HG03139 (cell line): ENCODE data around the gene STK10.
"Not testable (repeated sequence)": the region's sequence is repeated elsewhere in the genome, so short reads cannot be mapped to it uniquely, and the experiment has no call there.

Experiments used
- ATAC-seq: cut with Tn5 transposase; IDR thresholded peaks from one replicate; pipeline ENCODE4 v1.9.1; 2021; ENCODE audit not compliant: unreplicated experiment

The STK10 gene

GRCh38 chr5:172029876-172030275 lies 158.1 kb downstream of the STK10 start:
- no peak for ATAC-seq

- ATAC-seq: no peak
Observed at GRCh38 chr5:172028167-172028566, 159.9 kb downstream of the STK10 start.

DNA sequence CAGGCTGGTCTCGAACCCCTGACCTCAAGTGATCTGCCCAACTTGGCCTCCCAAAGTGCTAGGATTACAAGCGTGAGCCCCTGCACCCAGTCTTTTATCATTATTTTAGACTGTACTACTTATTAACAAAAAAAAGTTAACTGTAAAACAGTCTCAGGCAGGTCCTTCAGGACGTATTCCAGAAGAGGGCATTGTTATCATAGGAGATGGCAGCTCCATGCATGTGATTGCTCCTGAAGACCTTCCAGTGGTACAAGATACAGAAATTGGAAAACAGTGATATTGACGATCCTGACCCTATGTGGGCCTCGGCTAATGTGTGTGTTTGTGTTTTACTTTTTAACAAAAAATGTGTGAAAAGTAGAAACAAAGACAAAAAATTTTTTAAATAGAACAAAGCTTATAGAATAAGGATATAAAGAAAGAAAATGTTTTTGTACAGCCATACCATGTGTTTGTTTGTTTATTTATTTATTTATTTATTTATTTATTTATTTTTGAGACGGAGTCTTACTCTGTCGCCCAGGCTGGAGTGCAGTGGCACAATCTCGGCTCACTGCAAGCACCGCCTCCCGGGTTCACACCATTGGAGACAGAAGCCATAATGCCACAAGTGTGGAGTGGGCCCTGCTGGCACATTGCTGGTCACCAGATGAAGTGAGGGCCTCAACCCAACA lies 167.8 kb downstream of the STK10 start:
- ATAC-seq: not testable (repeated sequence)

GRCh38 chr5:172015346-172015745 lies 172.7 kb downstream of the STK10 start:
- ATAC-seq: no peak

- ATAC-seq: no peak
Observed at GRCh38 chr5:172010278-172010677, 177.7 kb downstream of the STK10 start.

GRCh38 chr5:172009536-172010270 lies 178.3 kb downstream of the STK10 start:
- no peak for ATAC-seq

- ATAC-seq: no peak
Observed at GRCh38 chr5:172008689-172009141, 179.3 kb downstream of the STK10 start.

DNA sequence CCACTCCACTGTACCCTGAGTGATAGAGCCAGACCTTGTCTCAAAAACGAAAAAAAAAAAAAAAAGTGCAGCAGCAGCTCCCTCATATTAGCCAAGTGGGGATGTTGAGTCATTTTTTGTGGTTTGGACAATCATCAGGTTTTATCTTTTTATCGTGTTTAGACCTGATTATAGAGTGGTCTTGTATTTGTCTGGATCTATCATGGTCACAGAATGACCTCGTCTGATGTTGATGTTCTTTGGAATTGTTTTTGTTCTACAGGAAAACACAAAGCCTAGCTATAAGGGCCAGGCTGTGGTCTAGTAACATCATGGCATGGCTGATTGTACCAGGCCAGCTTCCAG lies 179.9 kb downstream of the STK10 start:
- no peak for ATAC-seq

DNA sequence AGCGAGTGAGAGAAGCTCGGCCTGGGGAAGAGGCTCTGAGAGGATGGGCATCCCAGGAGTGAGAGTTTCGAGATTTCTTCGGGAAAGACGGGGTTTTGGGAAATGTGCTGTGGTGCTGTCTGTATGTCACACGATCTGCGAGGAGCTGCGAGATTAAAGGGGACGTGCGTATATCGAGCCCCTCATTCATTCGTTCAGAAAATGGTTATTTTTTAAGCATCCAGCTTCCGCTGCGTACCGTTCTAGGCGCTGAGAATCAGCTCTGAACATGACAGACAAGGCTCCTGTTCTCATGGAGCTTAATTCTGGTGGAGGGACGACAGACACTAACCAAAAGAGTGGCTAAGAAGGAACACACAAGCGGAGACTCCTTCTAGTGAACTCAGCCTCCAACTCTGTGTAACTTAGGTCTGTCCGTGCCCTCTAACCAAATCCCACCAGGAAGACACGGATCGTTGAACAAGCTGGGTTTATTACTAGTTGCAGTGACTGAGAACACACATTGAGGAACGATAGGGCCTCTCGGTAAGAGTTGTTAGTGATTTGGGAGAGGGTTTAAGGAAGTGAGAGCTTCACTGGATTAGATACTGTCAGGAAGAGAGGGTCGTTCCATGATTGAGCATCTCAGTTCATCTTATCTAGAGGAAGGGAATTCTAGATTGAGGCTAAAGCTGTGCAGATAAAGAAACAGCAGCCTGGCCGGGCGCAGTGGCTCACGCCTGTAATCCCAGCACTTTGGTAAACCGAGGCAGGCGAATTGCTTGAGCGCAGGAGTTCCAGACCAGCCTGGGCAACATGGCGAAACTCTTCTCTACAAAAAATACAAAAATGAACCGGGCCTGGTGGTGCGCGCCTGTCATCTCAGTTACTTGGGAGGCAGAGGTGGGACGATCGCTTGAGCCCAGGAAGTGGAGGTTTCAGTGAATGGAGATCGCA lies 180.6 kb downstream of the STK10 start:
- ATAC-seq: peak; percentile 2

DNA sequence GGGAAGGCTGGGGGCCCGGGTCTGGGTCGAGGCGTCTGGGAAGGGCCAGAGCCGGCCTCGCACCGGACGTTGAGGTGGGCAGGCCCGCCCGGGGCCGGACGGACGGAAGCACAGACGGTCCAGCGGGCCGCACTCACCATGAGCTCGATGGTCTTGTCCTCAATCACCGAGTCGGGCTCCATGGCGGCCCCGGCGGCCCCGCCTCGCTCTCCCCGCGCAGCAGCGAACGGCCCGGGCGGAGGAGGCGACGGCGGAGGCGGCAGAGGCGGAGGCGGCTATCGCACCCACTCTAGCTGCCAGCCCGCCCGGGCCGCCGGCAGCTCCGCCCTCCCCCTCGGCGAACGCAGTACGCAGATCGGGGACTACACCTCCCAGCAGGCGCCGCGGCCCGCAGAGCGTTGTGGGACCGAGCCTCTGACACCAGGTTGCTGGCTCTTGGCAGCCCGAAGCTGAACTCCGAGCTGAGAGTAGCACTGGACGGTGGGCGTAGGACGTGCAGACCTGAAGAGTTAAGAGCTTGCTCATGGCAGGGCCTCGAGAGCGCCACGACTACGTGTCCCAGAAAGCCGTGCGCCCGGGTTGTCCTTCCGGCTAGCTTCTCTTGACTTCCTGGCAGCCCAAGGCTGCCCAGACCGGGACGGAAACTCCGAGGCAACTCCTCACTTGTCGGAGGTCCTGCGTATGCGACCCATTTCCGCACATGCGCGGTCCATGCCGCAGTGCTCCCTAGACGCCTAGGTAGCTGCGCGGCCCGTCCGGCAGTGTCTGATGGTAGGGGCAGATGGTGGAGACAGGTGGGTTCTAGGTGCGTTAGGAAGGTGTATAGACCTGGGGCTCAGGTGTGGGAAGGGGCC lies 181.5 kb downstream of the STK10 start, which contains the start of gene FBXW11:
Gene FBXW11 (minus strand): TSS at position 318 of the 854 bp plus-strand sequence. CDS start 136 bp downstream, at position 182.
- peak; percentile 77 for ATAC-seq

DNA sequence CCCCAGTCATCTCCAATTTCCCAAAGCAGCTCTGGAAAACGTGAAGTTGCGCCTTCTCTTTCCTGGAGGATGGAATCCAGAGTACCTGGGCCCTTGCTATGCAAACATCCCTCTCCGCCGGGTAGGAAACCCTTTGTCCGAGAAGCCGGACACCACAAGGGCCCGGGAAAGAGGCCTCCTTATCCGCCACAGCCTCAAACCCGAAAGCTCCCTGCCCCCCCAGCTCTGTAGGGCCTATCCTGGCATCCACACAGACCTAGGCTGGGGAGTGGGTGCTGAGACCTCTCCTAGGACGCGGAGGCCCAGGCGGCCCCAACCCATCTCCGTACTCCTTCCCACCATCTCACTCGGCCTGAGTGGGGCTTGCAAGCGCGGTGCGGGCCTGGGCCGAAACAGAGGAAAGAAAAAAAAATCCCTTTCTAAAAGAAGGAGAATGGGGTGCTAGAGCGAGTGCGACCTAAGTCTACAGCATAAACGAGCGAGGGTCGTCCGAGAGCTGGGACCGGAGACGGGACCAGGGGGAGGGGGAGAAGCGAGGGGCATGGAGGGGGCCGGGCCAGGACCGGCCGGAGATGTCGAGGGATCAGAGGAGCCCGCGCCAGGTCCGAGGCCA lies 182.2 kb downstream of the STK10 start:
- no peak for ATAC-seq

DNA sequence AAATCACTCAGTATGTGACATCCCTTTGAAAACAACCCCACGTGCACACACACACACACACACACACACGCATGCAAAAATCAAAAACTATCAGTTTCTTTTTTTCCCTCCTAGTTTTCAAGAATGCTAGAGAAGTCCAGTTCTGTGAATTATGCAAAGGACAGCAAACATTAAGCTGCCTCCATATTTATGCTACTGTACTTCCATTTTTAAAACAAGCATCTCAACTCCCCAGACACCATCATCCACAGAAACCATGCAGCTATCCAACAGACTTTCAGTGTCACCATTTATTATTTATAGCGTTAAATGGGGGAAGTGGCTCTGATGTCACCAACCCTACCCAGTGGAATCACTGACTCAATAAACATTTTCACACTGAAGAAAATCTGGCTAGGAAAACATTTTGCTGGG lies 183.2 kb downstream of the STK10 start:
- ATAC-seq: no peak

DNA sequence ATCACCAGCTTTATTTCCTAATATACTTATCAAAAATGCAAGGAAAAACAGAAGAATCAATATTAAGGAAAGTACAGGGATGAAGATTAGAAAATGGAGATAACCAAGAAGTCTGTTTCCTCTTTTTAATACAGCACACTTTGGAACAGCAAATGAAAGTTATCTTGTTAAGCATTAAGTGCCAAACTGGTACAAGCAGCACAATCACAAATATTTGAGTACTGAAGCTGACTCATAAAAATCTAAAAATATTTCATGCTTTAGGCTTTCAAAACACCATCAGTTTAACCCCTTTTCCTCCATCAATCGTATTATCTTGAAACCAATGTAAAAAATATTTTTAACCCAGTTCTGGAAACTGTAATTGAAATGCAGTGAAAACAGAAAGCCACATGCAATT lies 184.3 kb downstream of the STK10 start:
- ATAC-seq: no peak

DNA sequence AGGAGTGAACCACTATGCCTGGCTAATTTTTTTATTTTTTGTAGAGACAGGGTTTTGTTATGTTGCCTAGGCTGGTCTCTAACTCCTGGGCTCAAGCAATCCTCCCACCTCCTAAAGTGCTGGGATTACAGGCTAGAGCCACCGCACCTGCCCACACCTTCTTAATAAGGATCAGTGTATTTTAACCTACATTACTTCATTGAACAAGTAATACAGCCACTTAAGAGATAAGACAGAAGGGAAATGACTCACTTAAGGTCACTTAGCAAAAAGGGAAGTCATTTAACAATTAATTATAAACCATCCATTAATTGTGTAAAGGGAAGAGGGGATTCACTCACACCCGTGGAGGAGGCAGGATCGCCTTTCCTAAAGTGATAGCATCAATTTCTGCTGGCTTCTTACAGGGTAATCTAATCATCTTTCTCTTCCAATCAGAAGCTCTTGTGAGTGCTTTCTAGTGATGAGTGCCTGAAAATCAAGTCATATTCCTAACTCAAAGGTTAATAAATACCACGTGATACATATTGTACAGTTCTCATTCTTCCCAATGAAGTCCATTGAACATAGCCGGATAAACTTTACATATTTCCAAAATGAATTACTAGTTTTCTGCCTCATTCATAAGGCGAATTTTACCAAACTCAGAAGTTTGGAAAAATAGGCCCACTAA lies 185.0 kb downstream of the STK10 start:
- no peak for ATAC-seq

- ATAC-seq: no peak
Observed at GRCh38 chr5:172002310-172002709, 185.7 kb downstream of the STK10 start.

DNA sequence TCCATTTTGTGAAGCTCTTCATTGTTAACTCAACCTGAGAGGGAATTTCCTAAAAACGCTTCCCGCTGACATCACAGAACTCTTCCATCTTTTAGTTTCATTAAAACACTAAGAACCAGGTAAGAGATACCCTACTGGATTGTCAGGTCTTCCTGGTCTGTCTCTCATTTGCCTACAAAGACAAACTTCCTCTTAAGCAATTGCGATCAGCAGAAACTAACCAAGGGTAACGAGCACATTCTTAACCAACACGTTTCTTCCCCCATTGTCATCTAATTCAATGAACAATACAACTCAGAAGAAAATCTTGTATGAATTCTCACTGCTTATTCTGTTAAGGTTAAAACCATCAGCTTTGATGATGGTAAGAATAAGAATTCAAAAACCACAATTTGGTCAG lies 188.1 kb downstream of the STK10 start:
- ATAC-seq: peak; percentile 60

DNA sequence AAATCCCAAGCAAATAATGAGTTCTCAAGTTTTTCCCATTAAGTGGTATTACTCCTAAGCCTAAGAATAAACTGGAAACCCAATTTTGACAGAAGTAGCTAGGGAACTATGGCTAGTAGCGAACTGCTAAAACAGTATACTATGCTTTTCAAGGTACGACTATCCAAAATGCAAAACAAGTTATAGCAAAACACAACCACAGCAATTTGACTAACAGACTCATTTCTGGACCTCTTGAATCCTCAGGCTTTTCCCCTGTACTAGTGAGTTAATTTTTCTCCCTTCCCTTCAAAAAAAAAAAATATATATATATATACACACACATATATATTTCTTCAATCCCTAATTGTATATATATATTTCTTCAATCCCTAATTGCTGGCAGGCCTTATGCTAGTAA lies 188.9 kb downstream of the STK10 start:
- ATAC-seq: no peak

GRCh38 chr5:171997011-171997410 lies 191.0 kb downstream of the STK10 start:
- no peak for ATAC-seq

DNA sequence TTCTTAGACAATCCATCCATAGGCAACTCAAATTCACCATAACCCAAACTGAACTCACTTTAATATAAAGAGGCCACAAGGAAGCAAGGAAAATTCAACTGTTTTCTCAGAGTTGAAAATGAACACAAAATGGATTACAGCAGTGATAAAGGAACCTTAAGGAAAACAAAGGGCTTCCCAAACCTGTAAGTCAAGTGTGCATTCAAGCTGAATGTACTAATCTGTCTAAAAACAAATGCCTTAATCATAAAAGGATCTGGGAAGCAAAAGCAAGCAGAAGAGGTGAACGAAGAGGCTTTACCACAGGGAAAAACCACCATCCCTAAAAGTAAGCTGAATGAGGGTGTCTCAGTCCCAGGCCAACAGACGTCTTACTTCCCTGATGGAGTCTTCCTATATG lies 195.2 kb downstream of the STK10 start:
- no peak for ATAC-seq

GRCh38 chr5:171992305-171992704 lies 195.7 kb downstream of the STK10 start:
- ATAC-seq: no peak
